SKM-1 (cell line): ENCODE data around the gene DDTL.
"Not testable (repeated sequence)": the region's sequence is repeated elsewhere in the genome, so short reads cannot be mapped to it uniquely, and the experiment has no call there.

ENCODE experiments used
- DNase-seq: peaks from one replicate; lab custom pipeline; 2025; ENCODE audit not compliant: unreplicated experiment; lab: John Stamatoyannopoulos, UW

Gene DDTL

GRCh38 chr22:23969071-23969470 lies 2.4 kb downstream of the DDTL start:
- no peak for DNase-seq

- no peak for DNase-seq
These were observed 3.5 kb downstream of the DDTL start for GRCh38 chr22:23970201-23970641.

- DNase-seq: no peak
These were observed 4.3 kb downstream of the DDTL start for GRCh38 chr22:23970816-23971486.

- not testable (repeated sequence) for DNase-seq
These were observed 5.2 kb downstream of the DDTL start for GRCh38 chr22:23971927-23972326.

- not testable (repeated sequence) for DNase-seq
These were observed 7.7 kb downstream of the DDTL start, which contains the start of gene DDT for GRCh38 chr22:23974345-23974744. TSS of gene DDT (minus strand) at chr22:23974441. CDS start at chr22:23974414, 27 bp downstream.

- not testable (repeated sequence) for DNase-seq
These were observed 8.2 kb downstream of the DDTL start for GRCh38 chr22:23974836-23975352.

GRCh38 chr22:23977304-23977703 lies 10.6 kb downstream of the DDTL start:
- not testable (repeated sequence) for DNase-seq

GRCh38 chr22:23979557-23980240 lies 13.0 kb downstream of the DDTL start, which contains the start of gene GSTT2:
TSS of gene GSTT2 (plus strand) at chr22:23980134.
- not testable (repeated sequence) for DNase-seq

- DNase-seq: not testable (repeated sequence)
These were observed 13.9 kb downstream of the DDTL start for GRCh38 chr22:23980567-23980966.

- DNase-seq: no peak
These were observed 17.7 kb downstream of the DDTL start for GRCh38 chr22:23984430-23984829.

- DNase-seq: not testable (repeated sequence)
These were observed 19.4 kb downstream of the DDTL start for GRCh38 chr22:23986089-23986488.

- DNase-seq: not testable (repeated sequence)
These were observed 20.0 kb downstream of the DDTL start for GRCh38 chr22:23986538-23987178.

- not testable (repeated sequence) for DNase-seq
These were observed 23.0 kb downstream of the DDTL start for GRCh38 chr22:23989583-23990244.

GRCh38 chr22:23993080-23993479 lies 26.4 kb downstream of the DDTL start:
- DNase-seq: not testable (repeated sequence)

GRCh38 chr22:23993581-23994177 lies 27.0 kb downstream of the DDTL start:
- DNase-seq: not testable (repeated sequence)

- DNase-seq: no peak
These were observed 30.4 kb downstream of the DDTL start for GRCh38 chr22:23997092-23997491.

GRCh38 chr22:23999779-24000178 lies 33.1 kb downstream of the DDTL start:
- not testable (repeated sequence) for DNase-seq

GRCh38 chr22:24001314-24001713 lies 34.6 kb downstream of the DDTL start:
- DNase-seq: no peak

- DNase-seq: no peak
These were observed 35.6 kb downstream of the DDTL start for GRCh38 chr22:24002272-24002671.

- DNase-seq: no peak
These were observed 36.2 kb downstream of the DDTL start for GRCh38 chr22:24002851-24003250.

GRCh38 chr22:24003887-24004286 lies 37.2 kb downstream of the DDTL start:
- no peak for DNase-seq
